ENCODE results near the gene INO80C.

The INO80C gene

DNA sequence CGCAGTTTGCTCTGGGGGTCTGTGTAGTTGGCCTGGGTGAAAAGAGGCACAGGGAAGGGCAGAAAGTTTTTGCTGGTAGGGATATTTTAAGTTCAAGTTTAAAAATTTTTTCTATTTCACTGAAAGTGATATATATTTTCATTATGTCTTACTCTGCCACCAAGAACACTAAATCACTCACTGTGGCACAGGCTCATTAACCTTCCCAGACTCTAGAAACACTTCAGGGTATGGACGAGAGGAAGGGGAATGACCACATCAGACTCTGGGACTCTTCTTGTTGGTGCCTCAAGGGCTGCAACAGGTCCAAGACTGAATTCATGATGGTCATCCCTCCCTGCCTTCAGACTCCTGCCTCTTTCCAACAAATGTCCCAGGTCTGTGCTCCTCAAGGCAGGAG lies 29.0 kb downstream of the INO80C start:
- Histone ChIP-seq H3F3A (ENCODE audit: control insufficient read depth, insufficient read depth) (no peaks in the 10 kb centered on the region), H3K9me3 (ENCODE audit: control insufficient read depth, insufficient read depth, low read length) (no peaks in the 10 kb centered on the region), H3K4me1 (ENCODE audit: control insufficient read depth, low read length) (peaks cover 21% of the 10 kb centered on the region), H3K27me3 (ENCODE audit: control insufficient read depth, low read length) (no peaks in the 10 kb centered on the region), H3K36me3 (ENCODE audit: control insufficient read depth, low read length) (peaks cover 13% of the 10 kb centered on the region), H3K4me3 (ENCODE audit: low read length) (no peak overlapping the region), H3K9me2 (replicated peaks; ENCODE audit: control insufficient read depth, low read length) (no peaks in the 10 kb centered on the region), H3K4me2 (ENCODE audit: low read length) (no peak overlapping the region), H3K79me2 (ENCODE audit: control insufficient read depth, low read length) (no peaks in the 10 kb centered on the region), H3K27ac (ENCODE audit: low read depth, low read length) (no peak overlapping the region), H4K20me1 (ENCODE audit: control insufficient read depth, insufficient read depth, low read depth, low read length) (no peaks in the 10 kb centered on the region)
- TF ChIP-seq, protein P1, sequence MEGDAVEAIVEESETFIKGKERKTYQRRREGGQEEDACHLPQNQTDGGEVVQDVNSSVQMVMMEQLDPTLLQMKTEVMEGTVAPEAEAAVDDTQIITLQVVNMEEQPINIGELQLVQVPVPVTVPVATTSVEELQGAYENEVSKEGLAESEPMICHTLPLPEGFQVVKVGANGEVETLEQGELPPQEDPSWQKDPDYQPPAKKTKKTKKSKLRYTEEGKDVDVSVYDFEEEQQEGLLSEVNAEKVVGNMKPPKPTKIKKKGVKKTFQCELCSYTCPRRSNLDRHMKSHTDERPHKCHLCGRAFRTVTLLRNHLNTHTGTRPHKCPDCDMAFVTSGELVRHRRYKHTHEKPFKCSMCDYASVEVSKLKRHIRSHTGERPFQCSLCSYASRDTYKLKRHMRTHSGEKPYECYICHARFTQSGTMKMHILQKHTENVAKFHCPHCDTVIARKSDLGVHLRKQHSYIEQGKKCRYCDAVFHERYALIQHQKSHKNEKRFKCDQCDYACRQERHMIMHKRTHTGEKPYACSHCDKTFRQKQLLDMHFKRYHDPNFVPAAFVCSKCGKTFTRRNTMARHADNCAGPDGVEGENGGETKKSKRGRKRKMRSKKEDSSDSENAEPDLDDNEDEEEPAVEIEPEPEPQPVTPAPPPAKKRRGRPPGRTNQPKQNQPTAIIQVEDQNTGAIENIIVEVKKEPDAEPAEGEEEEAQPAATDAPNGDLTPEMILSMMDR (IDR thresholded peaks at IDR 0.05; ENCODE audit: low read depth, low read length, poor library complexity, severe bottlenecking) = no peak
- no peak for TF ChIP-seq EZH2phosphoT487 (IDR thresholded peaks at IDR 0.05; ENCODE audit: borderline replicate concordance, low read length)

DNA sequence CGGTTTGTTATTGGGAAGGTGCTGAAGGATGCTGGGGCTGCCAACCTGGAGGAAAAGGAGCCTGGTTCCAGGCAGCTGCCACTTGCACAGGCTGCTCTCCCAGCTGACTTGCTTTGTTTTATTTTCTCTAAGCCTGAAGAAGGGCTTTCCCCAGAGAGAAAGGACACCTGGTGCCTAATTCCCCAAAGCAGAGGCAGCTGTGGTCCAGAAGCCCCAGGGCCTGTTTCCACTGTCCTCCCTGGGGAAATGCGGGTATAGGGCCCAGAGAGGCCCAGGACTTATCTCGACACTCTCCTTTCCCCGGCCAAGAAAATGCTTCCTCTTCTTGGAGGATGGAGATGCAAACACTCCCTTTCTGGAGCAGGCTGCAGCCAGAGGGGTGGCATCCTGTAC lies 30.1 kb downstream of the INO80C start:
- Histone ChIP-seq H3K27me3 (ENCODE audit: control insufficient read depth, low read length) (no peaks in the 10 kb centered on the region), H3K4me3 (ENCODE audit: low read length) (peak overlapping the region; percentile 34), H3K4me2 (ENCODE audit: low read length) (peak overlapping the region; percentile 51), H3K79me2 (ENCODE audit: control insufficient read depth, low read length) (no peaks in the 10 kb centered on the region), H4K20me1 (ENCODE audit: control insufficient read depth, insufficient read depth, low read depth, low read length) (no peaks in the 10 kb centered on the region), H3K36me3 (ENCODE audit: control insufficient read depth, low read length) (peaks cover 2% of the 10 kb centered on the region), H3F3A (ENCODE audit: control insufficient read depth, insufficient read depth) (no peaks in the 10 kb centered on the region), H3K9me2 (replicated peaks; ENCODE audit: control insufficient read depth, low read length) (no peaks in the 10 kb centered on the region), H3K9me3 (ENCODE audit: control insufficient read depth, insufficient read depth, low read length) (no peaks in the 10 kb centered on the region), H3K4me1 (ENCODE audit: control insufficient read depth, low read length) (peaks cover 21% of the 10 kb centered on the region), H3K27ac (ENCODE audit: low read depth, low read length) (no peak overlapping the region)
- no peak for TF ChIP-seq EZH2phosphoT487 (IDR thresholded peaks at IDR 0.05; ENCODE audit: borderline replicate concordance, low read length)
- TF ChIP-seq, protein P1 (IDR thresholded peaks at IDR 0.05; ENCODE audit: low read depth, low read length, poor library complexity, severe bottlenecking) = no peak

DNA sequence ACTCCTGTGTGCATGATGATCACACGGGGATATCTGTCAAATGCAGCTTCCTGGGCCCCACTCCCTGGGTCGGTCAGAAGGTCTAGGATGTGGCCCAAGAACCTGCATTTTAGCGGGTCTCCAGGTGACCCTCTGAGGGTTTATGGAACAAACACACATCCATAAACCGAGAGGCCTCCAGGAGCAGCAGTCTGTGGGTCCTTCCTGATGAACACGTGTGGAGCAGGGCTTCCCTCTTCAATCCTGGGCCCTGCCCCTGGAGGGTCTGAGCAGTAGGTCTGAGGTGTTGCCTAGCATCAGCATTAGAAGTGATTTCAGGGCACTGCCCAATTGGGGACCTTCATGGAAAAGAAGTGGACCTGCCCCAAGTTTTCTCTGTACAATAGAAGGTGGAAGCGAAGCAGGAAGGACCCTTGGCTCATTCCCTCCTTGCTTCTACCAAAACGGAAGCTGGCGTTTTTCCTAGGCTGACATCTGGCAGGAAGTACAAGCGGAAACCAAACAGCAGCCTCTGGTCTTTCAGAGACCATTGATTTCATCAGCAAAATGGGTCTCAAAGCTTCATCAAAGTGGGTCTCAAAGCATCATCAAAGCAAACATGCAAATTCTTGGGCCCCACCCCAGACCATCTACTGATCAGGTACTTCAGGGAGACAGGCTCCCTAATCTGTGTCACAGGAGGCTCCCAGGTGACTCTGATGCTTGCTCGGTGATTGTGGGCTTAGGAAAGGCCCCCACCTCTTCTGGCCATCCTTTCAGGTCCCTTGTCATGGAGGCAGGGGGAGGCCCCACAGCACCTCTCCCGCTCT lies 30.7 kb downstream of the INO80C start:
- Histone ChIP-seq H3K4me3 (ENCODE audit: low read length) (peak overlapping the region; percentile 34), H3K27me3 (ENCODE audit: control insufficient read depth, low read length) (no peaks in the 10 kb centered on the region), H3K4me1 (ENCODE audit: control insufficient read depth, low read length) (peaks cover 21% of the 10 kb centered on the region), H3K9me3 (ENCODE audit: control insufficient read depth, insufficient read depth, low read length) (no peaks in the 10 kb centered on the region), H4K20me1 (ENCODE audit: control insufficient read depth, insufficient read depth, low read depth, low read length) (no peaks in the 10 kb centered on the region), H3K9me2 (replicated peaks; ENCODE audit: control insufficient read depth, low read length) (no peaks in the 10 kb centered on the region), H3K27ac (ENCODE audit: low read depth, low read length) (no peak overlapping the region), H3K36me3 (ENCODE audit: control insufficient read depth, low read length) (no peaks in the 10 kb centered on the region), H3F3A (ENCODE audit: control insufficient read depth, insufficient read depth) (no peaks in the 10 kb centered on the region), H3K4me2 (ENCODE audit: low read length) (peak overlapping the region; percentile 51), H3K79me2 (ENCODE audit: control insufficient read depth, low read length) (no peaks in the 10 kb centered on the region)
- TF ChIP-seq, protein P1 (IDR thresholded peaks at IDR 0.05; ENCODE audit: low read depth, low read length, poor library complexity, severe bottlenecking) = no peak
- TF ChIP-seq EZH2phosphoT487 (IDR thresholded peaks at IDR 0.05; ENCODE audit: borderline replicate concordance, low read length) = no peak
